Measurements from ENCODE around the gene MRPL1.
A peak's percentile ranks its signal among the peaks of the same experiment; 100 is the strongest.
"Not testable (repeated sequence)": the region's sequence is repeated elsewhere in the genome, so short reads cannot be mapped to it uniquely, and the experiment has no call there.

Gene MRPL1

GRCh38 chr4:77920371-77920770 lies 57.7 kb downstream of the MRPL1 start:
- no peak for DNase-seq

GRCh38 chr4:77921701-77922100 lies 59.1 kb downstream of the MRPL1 start:
- DNase-seq: no peak

DNA sequence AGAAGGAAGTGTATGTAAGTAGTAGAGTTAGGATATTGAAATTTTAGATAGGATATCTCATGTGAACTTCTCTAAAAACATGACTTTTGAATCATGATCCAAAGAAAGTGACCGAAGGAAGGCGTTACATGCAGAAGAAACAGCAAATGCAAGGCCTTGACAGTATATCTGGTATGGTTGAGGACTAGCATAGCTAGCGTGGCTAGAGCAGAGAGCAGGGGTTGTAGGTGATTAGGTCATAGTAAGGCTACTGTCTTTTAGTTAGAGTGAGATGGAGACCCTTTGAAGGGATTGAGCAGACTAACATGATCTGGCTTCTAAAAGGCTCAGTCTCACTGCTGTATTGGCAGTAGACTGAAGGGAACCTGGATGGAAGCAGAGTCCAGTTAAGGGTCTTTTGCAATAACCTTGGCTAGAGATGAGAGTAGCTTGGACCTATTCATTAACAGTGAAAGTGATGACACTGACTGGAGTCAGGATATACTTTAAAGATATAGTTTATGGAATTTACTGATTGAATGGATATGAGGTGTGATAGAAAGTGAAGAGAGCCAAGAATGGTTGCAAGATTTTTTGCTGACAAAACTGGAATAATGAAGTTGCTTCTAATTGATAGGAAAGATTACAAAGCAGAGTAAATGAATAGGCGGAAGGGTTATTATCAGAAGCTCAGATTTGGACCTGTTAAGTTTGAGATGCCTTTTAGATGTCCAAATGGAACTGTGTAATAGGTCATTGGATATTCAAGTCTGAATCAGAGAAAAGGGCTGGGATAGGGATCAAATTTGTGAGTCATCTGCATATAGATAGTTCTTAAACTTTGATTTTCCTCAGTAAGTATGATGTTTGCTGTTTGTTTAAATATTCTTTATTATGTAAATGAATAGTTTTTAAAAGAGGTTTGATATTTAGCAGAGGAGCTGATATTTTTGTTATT lies 59.8 kb downstream of the MRPL1 start:
- DNase-seq: no peak

DNA sequence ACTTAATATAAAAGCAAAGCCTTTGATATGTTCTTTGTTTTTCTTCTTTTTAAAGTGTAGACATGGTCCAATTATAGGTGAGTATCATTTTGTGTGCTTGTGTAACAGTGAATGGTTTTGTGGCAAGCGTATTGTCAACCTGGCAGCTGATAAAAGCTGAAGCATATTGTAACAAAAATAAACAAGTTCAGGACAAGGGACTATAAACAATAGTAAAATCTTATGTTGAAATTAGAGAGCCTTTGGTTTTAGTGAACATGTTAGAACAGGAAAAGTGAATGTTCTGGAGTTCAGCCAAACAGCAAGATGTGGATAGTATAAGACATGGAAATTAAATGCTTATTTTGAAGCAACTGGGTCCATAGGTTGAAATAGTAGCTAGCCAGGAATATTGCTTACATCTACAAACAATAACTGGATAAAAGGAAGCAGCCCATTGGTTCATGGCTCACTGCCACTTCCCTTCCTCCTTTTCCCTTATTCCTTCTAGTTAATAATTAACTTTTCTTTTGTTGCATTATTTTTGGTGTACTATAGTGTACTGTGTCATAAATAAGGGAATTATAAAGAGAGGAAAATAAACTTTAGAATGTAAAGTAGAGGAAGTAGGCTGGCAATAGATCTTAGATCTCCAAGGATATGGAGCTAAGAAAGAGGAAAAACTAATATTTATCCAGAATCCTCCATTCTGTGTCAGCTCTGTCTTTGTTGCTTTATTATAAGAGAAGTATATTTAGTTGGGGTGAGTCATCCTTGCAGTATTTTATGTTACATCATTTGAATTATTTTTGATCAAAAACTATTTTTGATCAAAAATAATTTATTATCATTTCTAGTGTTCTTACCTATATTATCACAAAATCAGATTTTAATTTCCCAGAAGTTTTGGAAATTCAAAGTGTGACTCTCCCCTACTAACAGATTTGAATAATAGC lies 65.6 kb downstream of the MRPL1 start:
- no peak for DNase-seq

DNA sequence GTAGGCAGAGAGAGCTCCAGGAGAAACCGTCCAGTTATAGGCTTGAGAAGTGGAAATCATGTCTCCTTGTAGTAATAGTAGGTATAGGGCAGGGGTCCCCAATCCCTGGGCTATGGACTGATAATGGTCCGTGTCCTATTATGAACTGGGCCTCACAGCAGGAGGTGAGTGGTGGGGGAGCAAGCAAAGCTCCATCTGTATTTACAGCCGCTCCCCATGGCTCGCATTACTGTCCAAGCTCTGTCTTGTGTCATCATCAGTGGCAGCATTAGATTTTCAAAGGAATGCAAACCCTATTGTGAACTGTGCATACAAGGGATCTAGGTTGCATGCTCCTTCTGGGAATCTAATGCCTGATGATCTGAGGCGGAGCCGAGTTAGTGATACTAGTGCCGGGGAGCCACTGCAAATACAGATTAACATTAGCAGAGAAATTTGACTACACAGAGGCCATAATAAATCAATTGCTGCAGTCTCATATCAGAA lies 67.6 kb downstream of the MRPL1 start:
- DNase-seq: no peak

DNA sequence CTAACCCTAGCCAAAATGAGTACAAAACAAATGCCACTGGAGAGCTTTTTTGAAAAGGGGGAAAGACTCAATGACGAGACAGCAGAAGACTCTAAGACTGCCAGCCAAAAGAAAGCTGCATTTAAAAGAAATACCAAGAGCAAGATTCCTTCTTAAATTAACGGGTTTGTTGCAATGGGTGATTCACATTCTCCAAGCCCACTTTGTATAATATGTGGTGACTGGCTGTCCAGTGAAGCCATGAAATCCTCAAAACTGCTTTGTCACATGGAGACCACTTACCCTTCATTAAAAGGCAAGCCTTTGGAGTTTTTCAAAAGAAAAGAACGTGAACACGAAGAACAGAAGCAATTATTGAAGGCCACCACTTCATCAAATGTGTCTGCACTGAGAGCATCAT lies 68.2 kb downstream of the MRPL1 start:
- no peak for DNase-seq

DNA sequence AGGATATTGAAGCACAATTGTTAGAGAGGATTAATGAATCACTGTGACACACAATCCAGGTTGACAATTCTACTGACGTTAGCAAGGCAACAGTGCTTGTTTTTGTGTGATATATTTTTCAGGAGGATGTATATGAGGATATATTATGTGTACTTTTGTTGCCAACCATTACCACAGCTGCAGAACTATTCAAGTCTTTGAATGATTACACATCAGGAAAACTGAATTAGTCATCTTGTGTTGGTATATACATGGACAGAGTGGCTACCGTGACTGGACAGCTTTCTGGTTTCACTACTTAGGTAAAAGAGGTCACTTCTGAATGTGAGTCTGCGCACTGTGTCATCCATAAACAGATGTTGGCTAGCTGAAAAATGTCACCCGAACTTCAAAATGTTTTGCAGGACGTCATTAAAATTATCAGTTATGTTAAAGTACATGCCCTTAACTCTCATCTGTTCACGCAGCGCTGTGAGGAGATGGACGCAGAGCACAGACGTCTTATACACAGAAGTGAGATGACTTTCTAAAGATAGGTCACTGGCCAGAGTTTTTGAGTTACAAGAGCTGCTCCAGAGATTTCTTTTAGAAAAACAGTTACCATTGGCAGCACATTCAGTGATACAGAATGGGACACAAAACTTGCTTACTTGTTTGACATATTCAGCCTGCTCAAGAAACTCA lies 69.0 kb downstream of the MRPL1 start:
- no peak for DNase-seq

- no peak for DNase-seq
Observed at GRCh38 chr4:77938560-77938959, 75.9 kb downstream of the MRPL1 start.

DNA sequence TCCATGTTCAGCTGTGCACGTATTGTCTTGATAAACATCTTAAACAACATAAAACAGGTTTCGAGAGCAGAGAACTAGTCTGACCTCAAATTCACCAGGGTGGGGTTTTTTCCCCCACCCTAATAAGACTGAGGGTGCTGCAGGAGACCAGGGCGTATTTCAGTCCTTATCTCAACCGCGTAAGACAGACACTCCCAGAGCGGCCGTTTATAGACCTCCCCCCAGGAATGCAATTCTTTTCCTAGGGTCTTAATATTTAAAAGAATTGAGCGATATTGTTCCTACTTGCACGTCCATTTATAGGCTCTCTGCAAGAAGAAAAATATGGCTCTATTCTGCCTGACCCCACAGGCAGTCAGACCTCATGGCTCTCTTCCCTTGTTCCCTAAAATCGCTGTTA lies 83.3 kb downstream of the MRPL1 start:
- DNase-seq: not testable (repeated sequence)

- DNase-seq: no peak
Observed at GRCh38 chr4:77950203-77950602, 87.6 kb downstream of the MRPL1 start.

GRCh38 chr4:77952457-77952856 lies 89.8 kb downstream of the MRPL1 start:
- DNase-seq: no peak

DNA sequence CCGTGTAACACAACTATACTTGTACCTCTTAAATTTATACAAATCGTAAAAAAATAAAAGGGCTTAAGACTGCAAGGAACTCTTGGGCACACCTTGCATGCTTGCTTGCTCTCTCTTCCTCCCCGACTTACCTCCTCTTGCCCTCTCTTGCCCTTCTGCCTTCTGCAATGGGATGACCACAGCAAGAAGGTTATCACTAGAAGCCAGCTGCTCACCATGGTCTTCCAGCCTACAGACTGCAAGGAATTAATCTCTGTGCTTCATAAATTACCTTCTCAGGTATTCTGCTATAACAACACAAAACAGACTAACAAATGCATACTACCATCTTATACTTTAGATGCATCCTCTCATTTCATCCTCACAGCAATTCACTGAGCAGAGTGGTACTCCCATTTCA lies 92.1 kb downstream of the MRPL1 start:
- no peak for DNase-seq

- DNase-seq: no peak
Observed at GRCh38 chr4:77956917-77957316, 94.3 kb downstream of the MRPL1 start.

DNA sequence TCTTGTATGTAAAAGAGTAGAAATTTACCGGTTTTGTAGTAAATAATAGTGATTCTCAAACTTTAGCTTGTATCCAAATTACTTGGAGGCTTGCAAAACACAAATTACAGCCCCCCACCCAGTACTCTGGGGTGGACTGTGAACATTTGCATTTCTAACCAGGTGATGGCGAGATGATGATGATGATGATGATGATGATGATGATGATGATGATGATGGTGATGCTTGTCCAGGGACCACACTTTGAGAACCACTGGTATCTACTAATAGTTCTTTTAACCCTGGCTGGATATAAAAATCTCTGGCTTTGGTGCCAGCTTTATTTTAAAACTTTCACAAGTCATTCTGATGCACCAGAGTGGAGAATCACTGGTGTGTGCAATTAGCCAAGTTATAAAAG lies 96.3 kb downstream of the MRPL1 start:
- no peak for DNase-seq

DNA sequence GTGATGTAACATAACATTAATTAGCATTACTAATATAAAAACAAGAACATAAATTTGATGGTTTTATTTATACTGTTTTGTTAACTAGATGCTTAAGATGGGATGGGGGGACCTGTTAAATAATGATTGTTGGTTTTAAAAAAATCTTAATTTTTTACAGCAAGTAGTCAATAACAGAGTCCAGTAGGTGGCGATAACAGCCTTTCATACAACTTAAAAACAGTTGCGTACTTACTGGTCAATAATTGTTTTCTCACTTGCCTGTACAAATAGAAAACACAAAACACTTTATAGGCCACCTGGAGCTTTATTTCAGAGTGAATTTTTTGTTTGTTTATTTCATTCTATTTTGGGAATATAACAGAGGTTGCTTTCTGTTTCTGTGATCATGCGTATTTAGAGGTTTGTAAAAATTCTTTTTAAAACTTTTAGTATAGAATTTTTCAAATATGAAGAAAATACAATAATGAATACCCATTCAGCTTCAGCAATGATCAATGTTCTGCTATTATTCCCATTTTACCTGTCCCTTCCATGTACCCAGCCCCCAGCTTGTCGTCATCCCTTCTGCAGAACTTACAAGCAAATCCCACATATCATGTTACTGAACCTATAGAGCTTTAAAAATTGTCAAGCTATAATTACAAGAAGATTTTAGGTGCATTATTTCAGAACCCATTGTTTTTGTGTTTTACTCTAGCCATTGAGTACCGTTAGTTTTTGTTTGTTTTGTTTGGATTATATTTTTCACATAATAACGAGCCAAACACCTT lies 97.1 kb downstream of the MRPL1 start:
- peak; percentile 32 for DNase-seq

GRCh38 chr4:77960367-77960766 lies 97.7 kb downstream of the MRPL1 start:
- no peak for DNase-seq

- DNase-seq: no peak
Observed at GRCh38 chr4:77963004-77963403, 100.4 kb downstream of the MRPL1 start.

DNA sequence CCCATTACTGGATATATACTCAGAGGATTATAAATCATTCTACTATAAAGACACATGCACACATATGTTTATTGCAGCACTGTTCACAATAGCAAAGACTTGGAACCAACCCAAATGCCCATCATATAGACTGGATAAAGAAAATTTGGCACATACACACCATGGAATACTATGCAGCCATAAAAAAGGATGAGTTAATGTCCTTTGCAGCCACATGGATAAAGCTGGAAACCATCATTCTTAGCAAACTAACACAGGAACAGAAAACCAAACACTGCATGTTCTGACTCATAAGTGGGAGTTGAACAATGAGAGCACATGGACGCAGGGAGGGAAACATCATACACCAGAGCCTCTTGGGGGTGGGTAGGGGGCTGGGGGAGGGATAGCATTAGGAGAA lies 111.0 kb downstream of the MRPL1 start:
- not testable (repeated sequence) for DNase-seq

GRCh38 chr4:77982900-77983540 lies 120.4 kb downstream of the MRPL1 start:
- DNase-seq: not testable (repeated sequence)

- DNase-seq: not testable (repeated sequence)
Observed at GRCh38 chr4:77983612-77984311, 121.1 kb downstream of the MRPL1 start.

DNA sequence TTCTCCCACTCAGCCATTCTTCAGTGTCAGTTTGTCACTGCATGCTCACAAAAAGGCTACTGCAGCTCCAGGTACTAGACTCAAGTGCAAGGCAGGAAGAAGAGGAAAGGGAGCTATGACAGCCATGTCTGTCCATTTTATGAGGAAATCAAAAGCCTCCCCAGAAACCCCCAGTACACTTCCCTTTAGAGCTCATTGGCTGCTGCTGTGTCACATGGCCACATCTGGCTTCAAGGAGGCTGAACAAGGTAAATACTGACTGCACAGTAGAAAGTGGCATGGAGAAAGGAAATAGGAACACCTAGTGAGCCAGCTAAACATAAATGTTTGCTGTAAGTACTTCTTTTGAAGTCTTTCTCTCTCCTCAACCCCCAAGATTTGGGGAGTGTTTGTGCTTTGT lies 127.3 kb downstream of the MRPL1 start:
- no peak for DNase-seq
